Fibroblast of peridontal ligament (primary cell): ENCODE measurements around the gene TRIM2.
A peak's percentile ranks its signal among the peaks of the same experiment; 100 is the strongest.

ENCODE experiments used
- DNase-seq: peaks from one replicate; pipeline ENCODE4 v3.0.0-alpha.2; 2010; ENCODE audit errors: extremely low read depth

TRIM2 gene

DNA sequence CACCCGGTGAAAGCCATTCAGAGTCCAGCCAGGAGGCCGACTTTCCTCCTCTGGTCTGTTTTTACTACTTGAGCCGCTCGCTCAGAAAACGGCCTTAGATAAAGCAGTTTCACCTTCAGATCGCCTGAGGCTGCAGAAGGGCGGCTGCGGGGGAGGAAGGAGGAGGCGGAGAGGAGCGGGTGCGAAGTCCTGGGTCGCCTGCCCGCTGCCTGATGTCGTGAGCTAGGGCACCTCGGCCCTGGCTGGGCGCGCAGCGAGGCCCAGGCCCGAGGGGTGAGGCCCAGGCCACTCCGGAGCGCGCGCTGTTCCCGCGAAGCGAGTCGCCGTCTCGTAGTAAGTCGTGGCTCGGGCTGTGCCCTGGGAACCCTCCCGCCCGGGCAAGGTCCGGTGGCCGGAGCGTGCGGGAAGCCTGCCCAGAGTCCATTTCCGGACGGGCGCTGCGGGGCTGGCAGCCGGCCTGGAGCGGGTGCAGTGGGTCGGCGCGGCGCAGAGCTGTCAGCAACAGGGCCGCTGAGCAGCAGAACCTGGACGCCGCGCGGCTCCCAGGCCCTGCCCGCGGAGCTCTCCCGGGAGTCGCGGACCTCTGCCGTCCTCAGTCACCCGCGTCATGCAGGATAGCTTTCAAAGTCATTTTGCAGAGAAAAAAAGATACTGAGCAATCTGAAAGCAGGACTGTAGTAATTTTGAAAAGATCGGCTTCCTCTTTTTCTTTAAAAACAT, 18.6 kb downstream of the TRIM2 start:
- peak; percentile 44 for DNase-seq

- DNase-seq = no peak
Observed at GRCh38 chr4:153223427-153223801, 19.2 kb downstream of the TRIM2 start.

GRCh38 chr4:153223930-153224329, 19.7 kb downstream of the TRIM2 start:
- peak; percentile 62 for DNase-seq

DNA sequence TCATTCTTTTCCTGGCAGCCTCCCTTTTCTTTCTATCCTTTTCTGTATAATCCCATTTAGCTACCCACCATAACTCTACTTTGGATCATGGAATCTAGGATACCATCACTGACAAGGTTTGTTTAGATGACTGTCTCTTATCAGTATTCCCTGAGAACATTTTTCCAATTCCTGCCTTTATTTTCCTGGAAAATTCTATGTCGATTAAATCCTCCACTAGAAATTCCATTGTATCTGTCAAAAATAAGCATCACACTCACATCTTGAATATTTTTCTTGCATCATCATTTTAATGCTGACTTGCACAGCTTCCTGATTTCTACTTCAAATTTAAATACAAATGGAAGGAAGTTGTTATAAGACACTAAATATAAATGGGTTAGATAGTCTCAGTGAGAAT, 20.2 kb downstream of the TRIM2 start:
- DNase-seq = no peak

DNA sequence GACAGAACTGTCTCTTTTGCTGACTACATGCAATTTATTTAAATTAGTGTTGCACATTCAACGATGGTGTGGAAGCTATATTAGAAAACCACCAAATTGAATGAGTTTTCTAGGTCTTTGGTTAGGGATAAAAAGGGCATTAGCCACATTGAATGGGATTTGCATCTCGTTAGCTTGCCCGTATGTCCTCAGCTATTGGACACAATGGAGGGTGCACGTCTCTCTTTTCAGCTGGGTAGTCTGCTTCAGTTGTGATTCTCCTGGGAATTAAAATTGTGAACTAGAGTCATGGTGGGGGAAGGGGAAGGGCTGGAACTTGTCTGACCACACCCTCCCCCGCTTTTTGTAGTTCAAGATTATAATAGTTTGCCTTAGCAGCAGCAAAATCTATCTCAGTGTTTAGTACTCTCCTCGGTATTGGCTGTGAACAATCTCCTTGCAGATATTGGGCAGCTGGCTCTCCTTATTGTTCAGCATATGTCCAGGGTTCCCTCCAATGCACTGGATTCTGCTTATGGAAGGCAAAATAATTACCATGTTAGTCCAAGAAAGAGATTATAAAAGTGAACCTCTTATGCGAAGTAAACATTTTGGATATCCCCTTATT, 23.3 kb downstream of the TRIM2 start:
- no peak for DNase-seq

DNA sequence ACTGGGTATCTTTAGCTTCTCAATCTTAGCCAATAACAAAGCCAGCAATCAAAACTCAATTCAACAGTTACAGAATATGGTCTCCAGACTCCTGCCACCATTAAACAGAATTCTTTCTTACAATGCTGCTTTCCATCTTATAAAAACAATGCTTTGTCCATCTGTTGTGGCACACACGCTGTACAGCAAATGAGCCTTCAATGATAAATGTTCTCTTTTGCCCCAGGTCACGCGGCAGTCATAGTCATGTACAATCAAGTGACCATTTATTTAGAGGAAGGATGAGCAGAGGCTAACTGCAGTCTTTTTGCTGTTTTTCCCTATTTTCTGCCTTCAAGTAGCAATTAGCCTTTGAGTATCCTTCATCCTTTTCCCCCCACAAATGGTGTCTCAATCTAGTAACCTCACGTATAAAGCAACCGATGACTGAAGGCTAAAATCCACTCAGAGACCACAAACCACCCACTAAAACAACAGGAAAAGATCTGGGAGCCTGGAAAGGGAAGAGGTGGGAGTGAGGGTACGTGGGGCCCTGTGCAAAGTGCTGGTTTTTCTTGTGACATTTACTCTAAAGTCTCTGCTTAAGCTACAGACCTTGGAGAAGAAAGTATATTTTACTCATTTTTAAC, 24.4 kb downstream of the TRIM2 start:
- no peak for DNase-seq

DNA sequence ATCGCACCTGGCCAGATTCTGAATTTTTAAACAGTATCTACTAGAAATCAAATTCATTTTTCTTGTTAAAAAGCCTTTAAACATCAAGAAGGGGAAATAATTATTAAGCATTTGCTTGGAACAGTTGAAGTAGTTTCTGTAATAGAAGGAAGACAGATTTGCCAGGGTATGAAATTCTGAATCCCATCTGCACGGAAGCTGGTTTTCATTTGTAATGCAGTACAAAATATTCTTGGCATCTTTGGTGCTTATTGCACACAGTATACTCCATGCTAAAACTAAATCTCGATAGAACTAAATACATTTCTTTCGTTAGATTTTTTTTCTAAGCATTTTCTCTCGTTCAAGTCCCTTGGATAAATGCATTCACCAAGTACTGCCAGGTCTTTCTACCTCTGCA, 25.3 kb downstream of the TRIM2 start:
- no peak for DNase-seq

- DNase-seq = no peak
Observed at GRCh38 chr4:153232768-153233167, 28.5 kb downstream of the TRIM2 start.

GRCh38 chr4:153233761-153234371, 29.6 kb downstream of the TRIM2 start:
- peak; percentile 89 for DNase-seq

DNA sequence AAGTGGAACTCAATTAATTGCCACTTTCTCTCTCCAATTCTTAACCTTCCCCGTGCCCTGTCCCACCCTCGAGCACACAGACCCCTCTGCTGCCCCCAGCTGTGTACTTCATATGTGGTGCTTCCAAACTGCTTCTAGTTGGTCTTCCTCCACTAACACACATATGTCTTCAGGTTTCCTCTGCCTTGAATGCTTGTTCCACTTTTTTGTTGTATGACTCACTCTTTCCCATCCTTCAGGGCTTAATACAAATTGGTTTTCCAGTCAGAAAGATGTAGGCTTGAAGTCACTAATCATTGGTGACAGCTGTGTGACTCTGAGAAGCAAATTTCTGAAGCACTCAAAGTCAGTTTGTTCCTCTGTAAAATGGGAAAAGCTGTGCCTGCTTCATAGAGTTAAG, 30.6 kb downstream of the TRIM2 start:
- peak; percentile 51 for DNase-seq

- no peak for DNase-seq
Observed at GRCh38 chr4:153238135-153238919, 34.1 kb downstream of the TRIM2 start.

- DNase-seq = no peak
Observed at GRCh38 chr4:153239409-153239808, 35.2 kb downstream of the TRIM2 start.

DNA sequence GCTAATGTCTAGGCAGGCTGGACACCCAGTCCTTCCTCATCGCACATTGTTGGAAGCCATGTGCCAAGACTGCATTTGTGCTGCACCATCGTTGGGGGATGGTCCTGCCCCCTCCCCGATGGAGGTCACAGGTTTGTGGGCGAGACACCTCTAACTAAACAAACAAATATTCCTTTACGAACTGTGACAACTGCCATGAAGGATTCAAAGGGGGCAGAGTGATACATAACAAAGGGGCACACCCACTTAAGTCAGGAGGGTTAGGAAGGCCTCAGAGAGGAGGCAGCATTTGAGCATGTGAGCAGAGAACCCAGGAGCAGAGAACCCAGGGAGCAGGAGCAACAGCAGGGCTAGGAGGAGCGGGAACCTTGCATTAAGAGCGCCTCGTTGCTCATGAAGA, 37.1 kb downstream of the TRIM2 start:
- no peak for DNase-seq

DNA sequence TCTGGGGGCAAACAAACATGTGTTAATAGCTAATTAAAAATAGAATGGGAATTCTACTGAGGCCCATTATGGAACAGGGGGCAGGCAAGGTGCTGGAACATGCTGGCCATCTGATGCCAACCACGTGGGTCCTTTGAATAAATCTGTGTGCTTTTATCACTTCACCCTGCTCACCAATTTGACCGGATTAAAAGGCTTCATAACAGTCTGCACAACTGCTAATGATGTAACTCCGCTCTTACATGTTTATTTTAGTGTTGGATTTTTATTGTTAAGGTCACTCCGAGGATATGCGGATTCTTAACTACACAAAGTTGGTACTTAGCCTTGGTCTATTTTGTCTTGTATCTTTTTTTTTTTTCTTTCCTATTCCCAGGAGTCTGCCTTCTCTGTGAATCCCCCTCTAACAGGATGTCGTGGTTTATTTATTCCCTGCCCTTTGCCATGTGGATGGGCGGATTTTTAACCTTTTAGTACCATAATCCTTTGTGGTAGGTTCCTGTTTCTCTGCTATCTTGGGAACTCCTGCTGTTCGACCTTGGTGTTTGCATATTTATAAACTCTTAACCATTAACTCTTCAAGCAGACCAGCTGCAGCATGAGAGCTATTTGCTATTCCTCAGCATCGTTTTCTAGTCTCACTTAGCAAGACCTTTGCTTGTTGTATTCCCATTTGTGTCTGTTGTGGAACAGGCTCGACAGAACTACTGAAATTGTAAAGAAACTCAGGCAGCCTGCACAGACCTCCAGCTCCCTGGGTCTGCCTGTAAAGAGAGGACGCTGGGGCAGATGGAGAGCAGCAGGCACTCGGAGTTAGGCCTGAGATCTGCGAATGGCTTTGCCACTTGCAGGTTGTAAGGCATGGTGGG, 38.0 kb downstream of the TRIM2 start:
- no peak for DNase-seq

DNA sequence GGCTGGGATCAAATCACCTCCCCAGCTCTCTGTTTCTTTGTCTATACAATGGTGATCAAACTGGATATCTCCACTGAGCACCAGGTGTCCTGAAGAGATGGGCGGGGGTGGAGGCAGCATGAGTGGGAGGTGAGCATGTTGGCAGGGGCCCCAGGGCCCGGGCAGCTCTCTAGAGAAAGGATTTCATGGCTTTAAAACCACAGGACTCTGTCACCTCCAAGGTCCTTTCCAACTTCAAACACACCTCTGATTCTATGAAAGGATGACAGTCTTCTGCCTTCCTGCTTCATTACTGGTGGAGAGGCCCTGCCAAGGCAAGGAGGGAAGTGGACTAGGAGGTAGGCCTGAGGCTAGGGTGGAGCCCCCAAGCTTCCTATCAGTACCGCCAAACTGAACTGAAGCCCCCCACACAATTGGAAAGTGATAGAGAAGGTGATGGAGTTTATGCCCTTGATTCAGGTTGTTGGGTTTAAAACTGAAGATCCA, 38.6 kb downstream of the TRIM2 start:
- DNase-seq = no peak

DNA sequence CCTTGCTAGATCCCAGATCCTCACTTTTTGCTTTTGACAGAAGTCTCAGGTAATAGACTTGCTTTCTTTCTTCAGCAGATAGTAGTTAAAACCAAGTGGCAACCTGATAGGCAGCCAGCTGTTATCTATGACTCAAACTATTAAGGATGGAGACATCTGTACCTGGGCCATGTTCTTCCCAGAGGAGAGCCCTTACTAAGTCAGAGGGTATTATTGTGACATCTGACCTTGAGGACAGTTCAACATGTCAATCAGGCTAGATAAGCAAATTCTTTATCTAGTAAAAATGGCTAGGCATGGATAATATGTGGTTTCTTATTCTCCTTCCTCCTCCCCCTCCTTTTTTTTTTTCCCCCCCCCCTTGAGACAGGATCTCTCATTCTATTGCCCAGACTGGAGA, 39.2 kb downstream of the TRIM2 start:
- DNase-seq = no peak

- no peak for DNase-seq
Observed at GRCh38 chr4:153244969-153245368, 40.7 kb downstream of the TRIM2 start.

- no peak for DNase-seq
Observed at GRCh38 chr4:153245775-153246174, 41.5 kb downstream of the TRIM2 start.

DNA sequence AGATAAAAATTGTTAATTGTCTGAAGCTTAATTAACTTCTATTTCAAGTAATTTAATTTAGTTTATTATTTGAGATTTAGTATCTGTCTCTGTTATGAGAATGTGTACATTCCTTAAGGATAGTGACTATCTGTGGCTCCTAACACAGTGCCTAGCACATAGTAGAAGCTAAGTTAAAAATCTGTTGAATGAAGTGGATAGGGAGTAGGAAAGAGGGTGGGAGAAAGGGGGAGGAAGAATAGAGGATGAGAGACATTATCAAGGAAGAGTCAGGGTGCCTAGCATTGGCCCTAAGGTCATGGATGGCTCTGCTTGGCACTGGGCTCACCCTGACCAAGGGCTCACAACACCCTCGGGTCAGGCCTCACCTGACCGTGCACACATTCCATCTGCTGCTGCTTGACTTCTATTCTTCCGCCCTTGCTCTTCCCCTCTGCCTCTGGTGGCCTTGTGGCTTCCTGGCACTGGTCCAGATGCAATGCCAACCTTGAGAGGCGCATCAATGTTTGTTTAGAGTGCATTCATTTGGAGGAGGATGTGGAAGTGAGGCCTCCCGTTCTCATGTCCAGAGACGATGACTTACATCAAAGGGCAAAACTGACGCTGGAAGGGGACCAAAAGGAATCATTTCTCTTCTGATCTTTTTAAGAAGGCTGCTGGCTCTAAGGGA, 42.3 kb downstream of the TRIM2 start:
- no peak for DNase-seq

DNA sequence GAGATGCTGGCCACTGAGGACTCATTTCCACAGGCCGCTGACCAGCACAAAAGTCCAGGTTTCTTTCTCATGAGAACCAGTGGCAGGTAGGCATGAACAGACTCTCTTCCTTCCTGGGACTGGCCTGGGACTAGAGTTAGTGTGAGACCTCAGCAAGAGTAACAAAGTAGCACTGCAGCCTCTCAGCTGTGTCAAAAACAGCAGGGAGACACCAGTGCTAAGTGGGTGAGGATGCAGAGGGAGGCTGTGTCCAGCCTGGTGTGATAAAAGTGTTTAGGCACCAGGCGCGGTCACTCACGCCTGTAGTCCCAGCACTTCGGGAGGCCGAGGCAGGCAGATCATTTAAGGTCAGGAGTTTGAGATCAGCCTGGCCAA, 42.9 kb downstream of the TRIM2 start:
- no peak for DNase-seq
